Endothelial cell (in vitro differentiated cells): ENCODE measurements around the gene SASH1. TPM values are rescaled to one million over a fixed set of nuclear protein-coding genes. Genes with fewer than 3 reads are reported as not detected.
A peak's percentile ranks its signal among the peaks of the same experiment; 100 is the strongest.

ENCODE experiments used
- DNase-seq: peaks from one replicate; pipeline ENCODE4 v3.0.0; 2021; ENCODE audit warnings: low spot score
- H3K27ac Mint-ChIP-seq: one replicate; pipeline ENCODE4 v1.8.0; 2021; ENCODE audit warnings: mixed read lengths, inconsistent platforms; ENCODE audit not compliant: unreplicated experiment
- H3K27me3 Mint-ChIP-seq: one replicate; pipeline ENCODE4 v1.8.0; 2021; ENCODE audit warnings: mild to moderate bottlenecking, moderate library complexity, mixed read lengths, inconsistent platforms; ENCODE audit not compliant: unreplicated experiment
- H3K36me3 Mint-ChIP-seq: one replicate; pipeline ENCODE4 v1.8.0; 2021; ENCODE audit warnings: mild to moderate bottlenecking, low read depth, mixed read lengths, inconsistent platforms; ENCODE audit not compliant: unreplicated experiment
- H3K4me1 Mint-ChIP-seq: one replicate; pipeline ENCODE4 v1.8.0; 2021; ENCODE audit warnings: mild to moderate bottlenecking, mixed read lengths, inconsistent platforms; ENCODE audit not compliant: unreplicated experiment
- H3K4me3 Mint-ChIP-seq: one replicate; pipeline ENCODE4 v1.8.0; 2021; ENCODE audit warnings: mild to moderate bottlenecking, mixed read lengths, inconsistent platforms; ENCODE audit not compliant: unreplicated experiment
- H3K9me3 Mint-ChIP-seq: one replicate; pipeline ENCODE4 v1.8.0; 2021; ENCODE audit warnings: mixed read lengths, inconsistent platforms; ENCODE audit not compliant: unreplicated experiment
- CTCF ChIP-seq: fragments of 200-600 bp; sonication (generic); IDR thresholded peaks from one replicate; pipeline ENCODE4 v1.5.0; 2021; ENCODE audit warnings: antibody characterized with exemption; ENCODE audit not compliant: unreplicated experiment
- total RNA-seq: library from RNA; stranded (reverse); fragmentation: NEBNext Ultra II Directional; extraction: Animal tissue kit (Norgen Biotek cat#: 25700); gene quantifications from one replicate; pipeline ENCODE4 v1.2.1, GENCODE V29; 2021; ENCODE audit not compliant: unreplicated experiment

Gene SASH1
- total RNA-seq, 1 donor from 2014 or later = 138 TPM

GRCh38 chr6:148467926-148468325 lies 125.3 kb downstream of the SASH1 start:
- no peak for TF ChIP-seq CTCF

GRCh38 chr6:148470156-148470555 lies 127.5 kb downstream of the SASH1 start:
- peak overlapping the region; percentile 2 for H3K4me3 Mint-ChIP-seq
- DNase-seq = no peak
- peaks cover 30% of the 10 kb centered on the region for H3K4me1 Mint-ChIP-seq
- peaks cover 8% of the 10 kb centered on the region for H3K27me3 Mint-ChIP-seq
- no peak overlapping the region for H3K27ac Mint-ChIP-seq
- no peaks in the 10 kb centered on the region for H3K9me3 Mint-ChIP-seq
- no peak for TF ChIP-seq CTCF
- peaks cover 40% of the 10 kb centered on the region for H3K36me3 Mint-ChIP-seq

More at GRCh38 chr6:148467926-148468325, 125.3 kb downstream of the SASH1 start:
- peaks cover 44% of the 10 kb centered on the region for H3K4me1 Mint-ChIP-seq
- H3K27ac Mint-ChIP-seq = no peak overlapping the region
- no peak overlapping the region for H3K4me3 Mint-ChIP-seq
- H3K27me3 Mint-ChIP-seq = peaks cover 13% of the 10 kb centered on the region
- H3K9me3 Mint-ChIP-seq = no peaks in the 10 kb centered on the region
- no peak for DNase-seq
- peaks cover 30% of the 10 kb centered on the region for H3K36me3 Mint-ChIP-seq

- Mint-ChIP-seq H3K4me3 (no peak overlapping the region), H3K4me1 (peaks cover 25% of the 10 kb centered on the region), H3K9me3 (no peaks in the 10 kb centered on the region)
Measured at GRCh38 chr6:148470606-148471465, 128.2 kb downstream of the SASH1 start.

GRCh38 chr6:148471624-148472159 lies 129.1 kb downstream of the SASH1 start:
- Mint-ChIP-seq H3K36me3 (peaks cover 53% of the 10 kb centered on the region), H3K4me1 (peaks cover 17% of the 10 kb centered on the region), H3K27ac (peak overlapping the region; percentile 24), H3K9me3 (no peaks in the 10 kb centered on the region), H3K4me3 (peak overlapping the region; percentile 37), H3K27me3 (peaks cover 3% of the 10 kb centered on the region)
- no peak for TF ChIP-seq CTCF
- DNase-seq = no peak

More at GRCh38 chr6:148470606-148471465, 128.2 kb downstream of the SASH1 start:
- no peak for TF ChIP-seq CTCF
- no peak for DNase-seq
- Mint-ChIP-seq H3K27me3 (peaks cover 5% of the 10 kb centered on the region), H3K36me3 (peaks cover 45% of the 10 kb centered on the region), H3K27ac (no peak overlapping the region)
